Activated T-cell treated with anti-CD3 and anti-CD28 coated beads for 24 hours (primary cell): ENCODE results near the gene MANEAL.
"Not testable (repeated sequence)": the region's sequence is repeated elsewhere in the genome, so short reads cannot be mapped to it uniquely, and the experiment has no call there.

Experiments used
- DNase-seq: peaks from one replicate; pipeline ENCODE4 v3.0.0-alpha.2; 2020; ENCODE audit warnings: low read depth

The MANEAL gene, protein sequence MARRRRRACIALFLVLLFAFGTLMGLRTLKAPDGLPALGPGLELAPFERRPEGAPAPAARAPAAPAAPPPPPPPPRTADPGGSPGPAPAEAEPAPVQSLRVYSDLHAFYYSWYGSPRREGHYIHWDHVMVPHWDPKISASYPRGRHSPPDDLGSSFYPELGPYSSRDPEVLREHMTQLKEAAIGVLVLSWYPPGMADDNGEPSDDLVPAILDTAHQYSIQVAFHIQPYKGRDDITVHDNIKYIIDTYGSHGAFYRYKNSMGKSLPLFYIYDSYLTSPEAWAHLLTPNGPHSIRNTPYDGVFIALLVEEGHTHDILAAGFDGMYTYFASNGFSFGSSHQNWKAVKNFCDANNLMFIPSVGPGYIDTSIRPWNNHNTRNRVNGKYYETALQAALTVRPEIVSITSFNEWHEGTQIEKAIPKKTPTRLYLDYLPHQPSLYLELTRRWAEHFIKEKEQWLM

GRCh38 chr1:37793773-37794371, at the start of gene MANEAL:
Gene MANEAL, plus strand, starts transcription at chr1:37793847. Its CDS starts 336 bp downstream, at chr1:37794183.
- no peak for DNase-seq

DNA sequence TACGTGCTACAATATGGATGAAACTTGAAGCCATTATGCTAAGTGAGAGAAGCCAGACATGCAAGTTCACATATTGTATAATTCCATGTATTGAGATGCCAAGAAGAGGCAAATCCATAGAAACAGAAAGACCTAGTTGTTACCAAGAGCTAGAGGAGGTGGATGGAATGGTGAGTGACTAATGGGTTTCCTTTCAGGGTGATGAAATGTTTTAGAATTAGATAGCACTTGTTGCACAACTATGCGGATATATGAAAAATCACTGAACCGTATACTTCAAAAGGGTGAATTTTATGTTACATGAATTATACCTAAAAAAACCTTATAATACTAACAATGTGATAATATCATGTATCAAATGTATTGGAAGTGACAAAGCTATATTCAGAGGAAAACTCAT, 46.8 kb upstream of the MANEAL start:
- no peak for DNase-seq

DNA sequence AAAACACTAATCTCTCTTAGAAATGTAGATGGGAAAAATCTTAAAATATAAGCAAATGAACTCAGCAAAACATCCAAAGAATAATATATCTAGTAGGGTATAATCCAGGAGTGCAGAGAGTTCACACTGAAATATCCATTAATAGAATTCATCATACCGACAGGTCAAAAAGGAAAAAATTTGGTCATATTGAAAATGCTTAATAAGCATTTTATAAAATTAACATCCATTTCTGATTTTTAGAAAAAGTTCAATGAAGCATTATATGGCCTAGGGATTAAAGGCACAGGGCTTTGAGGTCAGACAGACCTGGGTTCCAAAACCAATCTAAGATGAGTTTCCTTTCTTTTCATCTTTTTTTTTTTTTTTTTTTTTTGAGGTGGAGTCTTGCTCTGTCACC, 45.1 kb upstream of the MANEAL start:
- DNase-seq, result no peak

DNA sequence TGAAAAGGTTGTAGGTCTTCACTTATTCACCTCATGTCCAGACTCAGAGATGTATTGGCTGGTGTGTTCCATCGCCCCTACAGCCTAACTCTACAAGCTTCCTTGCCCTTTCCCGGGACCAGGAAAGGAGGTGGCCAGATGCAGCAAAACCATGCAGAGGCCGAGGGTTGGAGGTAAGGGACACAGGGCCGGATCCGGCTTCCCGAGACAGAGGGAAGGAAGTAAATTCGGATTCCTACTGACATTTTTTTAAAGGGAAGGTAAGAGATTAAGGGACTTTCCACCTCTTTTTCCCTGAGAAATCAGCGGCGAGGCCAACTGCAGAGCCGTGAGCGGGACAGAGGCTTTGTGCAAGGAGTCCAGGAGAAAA, 41.4 kb upstream of the MANEAL start:
- no peak for DNase-seq

DNA sequence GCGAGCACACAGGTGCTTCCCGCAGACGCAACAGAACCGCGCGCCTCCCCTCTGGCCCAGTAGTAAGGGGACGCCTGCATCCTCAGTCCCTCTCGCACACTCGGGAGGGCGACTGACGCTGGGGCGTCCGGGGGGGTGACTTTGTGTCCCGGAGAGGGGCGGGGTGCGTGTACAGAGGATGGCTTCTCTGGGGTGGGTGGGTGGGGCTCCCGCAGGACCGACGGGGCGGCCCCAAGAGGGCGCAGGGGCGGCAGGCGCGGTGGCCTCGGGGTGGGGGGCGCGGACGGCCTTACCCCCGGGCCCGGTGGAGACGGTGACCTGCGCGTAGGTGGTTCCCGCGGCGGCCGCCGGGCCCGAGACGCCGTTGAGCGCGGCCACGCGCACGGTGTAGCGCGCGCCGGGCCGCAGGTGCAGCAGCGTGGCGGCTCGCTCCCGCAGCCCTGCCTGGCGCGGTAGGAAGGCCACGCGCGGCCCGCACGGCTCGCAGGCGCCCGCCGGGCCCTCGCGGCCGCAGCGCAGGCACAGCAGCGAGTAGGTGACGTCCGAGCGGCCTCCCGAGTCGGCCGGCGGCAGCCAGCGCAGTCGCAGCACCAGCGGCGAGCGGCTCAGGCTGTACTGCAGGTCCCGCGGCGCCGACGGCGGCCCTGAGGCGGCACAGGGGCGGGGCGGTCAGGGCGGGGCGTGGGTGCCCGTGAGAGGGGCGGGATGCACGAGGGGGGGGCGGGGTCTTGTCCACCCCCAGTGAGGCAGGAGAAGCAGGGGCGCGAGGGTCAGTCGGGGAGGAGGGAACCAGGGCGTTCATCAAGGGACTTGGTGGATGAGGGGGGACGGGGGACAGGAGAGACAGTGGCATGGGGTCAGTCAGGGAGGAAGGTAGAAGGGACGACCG, 40.8 kb upstream of the MANEAL start:
- DNase-seq, result no peak

DNA sequence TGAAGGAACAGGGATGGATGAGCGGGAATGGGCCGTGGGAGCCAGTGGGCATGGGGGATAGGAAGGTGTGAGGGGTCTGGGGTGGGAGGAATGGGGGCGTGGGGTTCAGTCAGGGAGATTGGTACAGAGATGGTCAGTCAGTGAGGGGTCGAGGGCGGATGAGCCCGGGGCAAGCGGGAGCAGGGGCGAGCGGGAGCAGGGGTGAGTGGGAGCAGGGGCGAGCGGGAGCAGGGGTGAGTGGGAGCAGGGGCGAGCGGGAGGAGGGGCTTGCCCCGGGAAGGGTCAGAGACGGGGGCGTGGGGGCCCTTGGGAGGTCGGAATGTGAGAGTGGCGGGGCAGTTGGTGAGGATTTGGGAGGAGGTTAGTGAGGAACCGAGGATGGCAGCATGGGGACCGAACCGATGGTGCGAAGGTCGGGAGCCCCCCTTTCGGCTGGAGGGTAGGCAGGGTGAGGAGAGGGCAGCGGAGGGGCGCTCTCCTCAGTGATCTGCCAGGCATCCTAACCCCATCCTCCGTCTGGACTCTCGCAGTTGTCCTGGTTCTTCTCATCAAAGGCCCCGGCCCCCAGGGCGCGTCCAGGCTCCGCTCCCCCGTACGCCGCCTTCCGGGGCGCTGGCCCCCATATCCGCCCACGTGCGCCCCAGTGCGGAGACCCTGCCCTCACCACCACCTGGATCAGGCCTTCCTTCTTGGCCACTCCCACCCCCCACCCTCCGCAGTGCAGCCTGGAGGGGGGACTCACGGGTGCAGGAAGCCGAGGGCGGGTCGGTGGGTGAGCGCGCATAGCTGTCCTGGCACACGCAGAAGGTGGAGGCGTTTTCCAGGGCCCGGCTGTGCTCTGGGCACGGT, 40.0 kb upstream of the MANEAL start:
- DNase-seq, result no peak

GRCh38 chr1:37755290-37755689, 38.4 kb upstream of the MANEAL start:
- no peak for DNase-seq

DNA sequence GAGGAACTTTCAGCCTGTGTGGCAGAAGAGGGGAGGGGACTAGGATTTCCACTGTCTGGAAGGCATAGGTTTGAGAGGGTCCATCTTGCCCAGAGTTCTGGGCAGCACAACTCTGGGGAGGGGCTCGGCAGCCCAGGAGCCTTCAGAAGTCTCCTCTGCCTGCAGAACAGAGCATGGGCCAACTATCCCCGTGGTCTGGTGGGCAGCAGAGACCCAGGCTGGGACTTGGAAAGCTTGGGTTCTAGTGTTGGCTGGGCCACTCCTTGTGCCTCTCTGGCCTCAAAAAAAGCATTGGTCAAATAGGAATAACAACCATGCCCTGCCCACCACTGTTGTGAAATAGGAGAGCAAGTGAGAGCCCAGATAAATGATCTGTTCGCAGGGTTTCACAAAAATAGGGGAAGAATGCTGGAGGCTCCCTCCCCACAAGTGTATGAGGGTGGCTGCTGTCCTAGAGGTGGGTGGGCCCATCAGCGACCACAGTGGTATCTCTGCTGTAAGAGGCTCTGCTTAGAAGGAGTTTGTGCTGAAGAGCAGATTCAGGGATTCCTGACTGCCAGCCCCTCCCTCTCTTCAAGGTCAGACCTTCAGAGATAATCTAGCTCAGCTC, 37.6 kb upstream of the MANEAL start:
- DNase-seq, result no peak

- DNase-seq, result no peak
These were observed 34.2 kb upstream of the MANEAL start for GRCh38 chr1:37759451-37759850.

DNA sequence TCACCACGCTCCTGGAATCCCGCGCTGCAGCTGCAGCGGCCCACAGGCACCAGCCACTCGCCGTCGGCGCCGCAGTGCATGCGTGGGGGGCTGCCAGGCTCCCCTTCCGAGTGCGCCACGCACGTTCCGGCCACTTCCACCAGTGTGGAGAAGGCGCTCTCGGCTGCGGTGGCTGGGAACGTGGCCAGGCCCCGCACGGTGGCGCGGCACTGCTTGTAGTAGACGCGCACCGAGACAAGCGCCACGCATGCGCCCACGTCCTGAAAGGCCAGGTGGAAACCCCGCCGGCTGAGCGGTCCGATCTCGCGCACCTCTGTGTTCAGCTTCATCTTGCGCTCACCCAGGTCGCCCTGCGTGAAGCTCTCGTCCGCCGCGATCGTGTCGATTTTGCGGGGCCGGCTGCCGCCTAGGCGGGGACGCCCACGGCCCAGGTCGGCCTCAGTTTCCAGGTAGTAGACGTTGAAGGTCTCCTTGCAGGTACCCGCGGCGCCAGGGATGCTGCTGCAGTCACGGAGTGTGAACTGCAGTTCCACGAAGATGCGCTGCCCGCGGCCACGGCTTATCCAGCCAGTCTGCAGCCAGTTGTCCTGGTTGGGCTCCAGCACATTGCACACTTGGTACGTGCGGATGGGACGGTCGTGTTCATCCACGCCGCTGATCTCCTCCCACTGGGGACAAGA, 32.1 kb upstream of the MANEAL start:
- DNase-seq, result no peak

DNA sequence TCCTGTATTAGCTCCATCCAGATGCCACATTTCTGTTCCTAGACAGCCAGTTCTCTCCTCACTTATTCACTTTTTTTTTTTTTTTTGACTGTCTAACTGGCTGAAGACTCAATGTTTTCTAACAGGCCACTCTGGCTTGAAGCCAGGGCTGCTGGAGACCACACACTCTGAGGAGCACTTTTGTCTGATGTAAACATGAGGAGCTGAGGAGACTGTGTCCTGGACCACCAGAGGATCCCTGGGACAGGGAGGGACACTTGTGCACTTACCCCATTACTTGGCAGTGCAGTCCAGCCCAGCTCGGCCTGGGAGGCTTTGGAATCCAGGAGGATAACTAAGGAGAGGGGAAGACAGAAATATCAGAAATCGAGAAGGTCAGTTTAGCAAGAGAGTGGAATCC, 31.1 kb upstream of the MANEAL start:
- no peak for DNase-seq

- DNase-seq, result no peak
These were observed 29.7 kb upstream of the MANEAL start for GRCh38 chr1:37763791-37764413.

- DNase-seq, result no peak
These were observed 29.2 kb upstream of the MANEAL start for GRCh38 chr1:37764414-37764825.

GRCh38 chr1:37764888-37765441, 28.7 kb upstream of the MANEAL start, which contains the start of gene EPHA10:
Gene EPHA10, minus strand, starts transcription at chr1:37765120. Its CDS starts 54 bp downstream, at chr1:37765066.
- no peak for DNase-seq

DNA sequence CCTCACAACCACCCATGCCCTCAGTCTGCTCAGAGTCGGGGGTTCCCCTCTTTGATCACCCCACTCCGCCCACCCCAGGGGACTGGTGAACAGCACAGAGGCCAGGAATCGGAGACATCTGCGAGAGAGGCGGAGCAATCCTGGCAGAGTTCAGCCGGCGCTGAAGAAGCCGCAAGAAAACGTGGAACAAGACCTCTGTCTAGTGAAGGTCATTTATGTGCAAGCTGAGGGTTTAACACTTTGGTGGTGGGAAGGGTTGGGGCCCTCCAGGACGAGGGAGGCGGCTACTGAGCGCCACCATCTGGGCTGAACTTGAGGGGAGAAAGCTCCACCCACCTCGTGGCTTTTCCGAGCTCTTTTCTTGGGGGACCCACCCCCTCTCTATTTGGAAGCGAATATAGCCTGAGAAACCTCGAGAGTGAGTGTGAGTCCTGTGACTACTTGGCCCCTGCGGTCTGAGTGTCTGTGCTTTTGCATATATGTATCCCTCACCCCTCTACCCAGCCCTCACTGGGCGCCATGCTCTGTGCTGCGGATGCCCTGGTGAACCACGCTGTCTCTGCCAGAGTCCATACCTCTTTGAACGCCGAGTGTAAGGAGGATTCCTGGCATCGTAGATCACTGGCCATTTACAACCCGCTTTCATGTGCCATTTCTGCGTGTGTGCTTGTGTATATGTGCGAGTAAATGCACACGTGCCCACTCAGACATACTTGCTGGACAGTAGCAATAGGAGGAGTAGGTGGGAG, 27.6 kb upstream of the MANEAL start:
- no peak for DNase-seq

- no peak for DNase-seq
These were observed 26.2 kb upstream of the MANEAL start for GRCh38 chr1:37767488-37767887.

- DNase-seq, result not testable (repeated sequence)
These were observed 22.2 kb upstream of the MANEAL start for GRCh38 chr1:37771440-37771839.

GRCh38 chr1:37776946-37777516, 16.6 kb upstream of the MANEAL start:
- DNase-seq, result no peak

DNA sequence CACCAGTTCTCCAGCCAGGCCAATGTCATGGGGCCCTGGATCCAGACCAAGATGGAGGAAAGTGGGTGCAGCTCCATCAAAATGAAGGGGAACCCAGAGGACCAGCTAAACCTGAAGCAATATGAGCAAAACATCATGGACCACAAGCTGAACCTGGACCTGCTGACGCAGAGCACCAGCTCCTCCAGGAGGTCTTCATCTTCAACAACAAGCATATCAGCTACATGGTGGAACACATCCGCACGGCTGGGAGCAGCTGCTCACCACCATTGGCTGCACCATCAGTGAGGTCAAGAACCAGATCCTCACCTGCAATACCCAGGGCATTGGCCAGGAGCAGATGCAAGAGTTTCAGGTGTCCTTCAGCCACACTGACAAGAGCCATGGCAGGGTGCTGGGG, 15.0 kb upstream of the MANEAL start:
- DNase-seq, result no peak
